Measurements from ENCODE around the gene TLE3.

DNA sequence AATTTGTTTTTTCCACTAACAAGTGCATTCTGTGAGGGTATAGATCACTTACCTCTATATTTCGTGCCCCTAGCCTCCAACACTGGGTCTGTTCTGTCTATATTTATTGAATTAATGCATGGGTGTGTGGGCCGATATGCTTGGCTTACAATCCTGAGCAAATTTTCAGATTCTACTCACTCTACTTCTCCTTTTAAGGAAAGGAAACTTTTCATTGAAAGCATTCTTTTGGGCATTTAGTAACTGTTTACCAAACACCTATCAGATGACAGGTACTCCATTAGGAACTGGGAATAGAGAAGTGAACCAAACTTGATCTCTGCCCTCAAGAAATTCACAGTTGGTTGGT, 60.5 kb downstream of the TLE3 start:
- TF ChIP-seq SMC3 (IDR thresholded peaks at IDR 0.05; ENCODE audit: low read depth, low read length), result no peak
- TF ChIP-seq, protein P1, sequence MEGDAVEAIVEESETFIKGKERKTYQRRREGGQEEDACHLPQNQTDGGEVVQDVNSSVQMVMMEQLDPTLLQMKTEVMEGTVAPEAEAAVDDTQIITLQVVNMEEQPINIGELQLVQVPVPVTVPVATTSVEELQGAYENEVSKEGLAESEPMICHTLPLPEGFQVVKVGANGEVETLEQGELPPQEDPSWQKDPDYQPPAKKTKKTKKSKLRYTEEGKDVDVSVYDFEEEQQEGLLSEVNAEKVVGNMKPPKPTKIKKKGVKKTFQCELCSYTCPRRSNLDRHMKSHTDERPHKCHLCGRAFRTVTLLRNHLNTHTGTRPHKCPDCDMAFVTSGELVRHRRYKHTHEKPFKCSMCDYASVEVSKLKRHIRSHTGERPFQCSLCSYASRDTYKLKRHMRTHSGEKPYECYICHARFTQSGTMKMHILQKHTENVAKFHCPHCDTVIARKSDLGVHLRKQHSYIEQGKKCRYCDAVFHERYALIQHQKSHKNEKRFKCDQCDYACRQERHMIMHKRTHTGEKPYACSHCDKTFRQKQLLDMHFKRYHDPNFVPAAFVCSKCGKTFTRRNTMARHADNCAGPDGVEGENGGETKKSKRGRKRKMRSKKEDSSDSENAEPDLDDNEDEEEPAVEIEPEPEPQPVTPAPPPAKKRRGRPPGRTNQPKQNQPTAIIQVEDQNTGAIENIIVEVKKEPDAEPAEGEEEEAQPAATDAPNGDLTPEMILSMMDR (conservative IDR thresholded peaks at IDR 0.05; ENCODE audit: low read depth, low read length), result no peak
- TF ChIP-seq POLR2A (IDR thresholded peaks at IDR 0.05; ENCODE audit: low read depth, low read length), result no peak
- TF ChIP-seq, protein P2, sequence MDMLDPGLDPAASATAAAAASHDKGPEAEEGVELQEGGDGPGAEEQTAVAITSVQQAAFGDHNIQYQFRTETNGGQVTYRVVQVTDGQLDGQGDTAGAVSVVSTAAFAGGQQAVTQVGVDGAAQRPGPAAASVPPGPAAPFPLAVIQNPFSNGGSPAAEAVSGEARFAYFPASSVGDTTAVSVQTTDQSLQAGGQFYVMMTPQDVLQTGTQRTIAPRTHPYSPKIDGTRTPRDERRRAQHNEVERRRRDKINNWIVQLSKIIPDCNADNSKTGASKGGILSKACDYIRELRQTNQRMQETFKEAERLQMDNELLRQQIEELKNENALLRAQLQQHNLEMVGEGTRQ (IDR thresholded peaks at IDR 0.05; ENCODE audit: low read depth, low read length), result no peak
- TF ChIP-seq RCOR1 (IDR thresholded peaks at IDR 0.05; ENCODE audit: insufficient replicate concordance, low read length), result no peak
- no peak for TF ChIP-seq MXI1 (IDR thresholded peaks at IDR 0.05; ENCODE audit: borderline replicate concordance, low read depth, low read length)
- TF ChIP-seq MAFK (IDR thresholded peaks at IDR 0.05; ENCODE audit: low read depth, low read length), result no peak
- TF ChIP-seq RFX5 (IDR thresholded peaks at IDR 0.05; ENCODE audit: low read depth, low read length), result no peak
- no peak for TF ChIP-seq CHD1 (IDR thresholded peaks at IDR 0.05; ENCODE audit: low read depth, low read length)
- TF ChIP-seq MAZ (IDR thresholded peaks at IDR 0.05; ENCODE audit: borderline replicate concordance, low read depth, low read length), result no peak
